H9 (cell line): ENCODE data around the gene PIM3. TPM values are rescaled to one million over a fixed set of nuclear protein-coding genes. Genes with fewer than 3 reads are reported as not detected.

Source experiments
- DNase-seq: peaks from one replicate; pipeline ENCODE4 v3.0.0-alpha.2; 2017
- H2AFZ ChIP-seq: one replicate; pipeline ENCODE4 v1.6.1; 2013; ENCODE audit warnings: mild to moderate bottlenecking, low read length, control low read depth, moderate library complexity
- H2AK5ac ChIP-seq: 2 replicates; pipeline ENCODE4 v1.6.1; 2013; ENCODE audit warnings: low read length, control low read depth, mixed read lengths; ENCODE audit not compliant: insufficient read length
- H2BK120ac ChIP-seq: one replicate; pipeline ENCODE4 v1.6.1; 2013; ENCODE audit warnings: low read depth, mild to moderate bottlenecking, low read length, control low read depth, inconsistent platforms; ENCODE audit not compliant: poor library complexity, severe bottlenecking
- H2BK12ac ChIP-seq: 2 replicates; pipeline ENCODE4 v1.6.1; 2013; ENCODE audit warnings: low read length, control low read depth, mixed read lengths, low read depth; ENCODE audit not compliant: insufficient read length
- H2BK15ac ChIP-seq: 2 replicates; pipeline ENCODE4 v1.6.1; 2013; ENCODE audit warnings: low read depth, low read length, control low read depth
- H2BK20ac ChIP-seq: one replicate; pipeline ENCODE4 v1.6.1; 2013; ENCODE audit warnings: low read depth, mild to moderate bottlenecking, low read length, control low read depth, inconsistent platforms; ENCODE audit not compliant: poor library complexity, severe bottlenecking
- H2BK5ac ChIP-seq: 2 replicates; pipeline ENCODE4 v1.6.1; 2013; ENCODE audit warnings: low read length, control low read depth, mixed read lengths; ENCODE audit not compliant: insufficient read length
- H3K14ac ChIP-seq: 2 replicates; pipeline ENCODE4 v1.6.1; 2013; ENCODE audit warnings: low read length, control low read depth; ENCODE audit not compliant: insufficient read depth
- H3K18ac ChIP-seq: 2 replicates; pipeline ENCODE4 v1.6.1; 2013; ENCODE audit warnings: low read depth, mild to moderate bottlenecking, mixed read lengths, low read length, control low read depth; ENCODE audit not compliant: insufficient read length
- H3K23ac ChIP-seq: 2 replicates; pipeline ENCODE4 v1.6.1; 2013; ENCODE audit warnings: low read length, control low read depth, mixed read lengths, low read depth; ENCODE audit not compliant: insufficient read length
- H3K23me2 ChIP-seq: 2 replicates; pipeline ENCODE4 v1.6.1; 2013; ENCODE audit warnings: low read depth, mild to moderate bottlenecking, mixed read lengths, low read length, control low read depth; ENCODE audit not compliant: insufficient read length, poor library complexity, severe bottlenecking
- H3K27ac ChIP-seq: 2 replicates; pipeline ENCODE4 v1.5.1; 2013; ENCODE audit warnings: low read length, control low read depth, mixed read lengths, low read depth; ENCODE audit not compliant: insufficient read length
- H3K27me3 ChIP-seq: 2 replicates; pipeline ENCODE4 v1.6.1; 2013; ENCODE audit warnings: low read length, control low read depth, inconsistent platforms; ENCODE audit not compliant: insufficient read depth
- H3K4ac ChIP-seq: 2 replicates; pipeline ENCODE4 v1.6.1; 2013; ENCODE audit warnings: low read depth, mild to moderate bottlenecking, control low read depth, inconsistent platforms, low read length, moderate library complexity
- H3K4me1 ChIP-seq: 2 replicates; pipeline ENCODE4 v1.6.1; 2013; ENCODE audit warnings: low read length, control low read depth, inconsistent platforms; ENCODE audit not compliant: insufficient read depth
- H3K4me2 ChIP-seq: 2 replicates; pipeline ENCODE4 v1.6.1; 2013; ENCODE audit warnings: low read length, control low read depth, mixed read lengths; ENCODE audit not compliant: insufficient read length, insufficient read depth
- H3K56ac ChIP-seq: 2 replicates; pipeline ENCODE4 v1.6.1; 2013; ENCODE audit warnings: low read depth, mild to moderate bottlenecking, mixed read lengths, low read length, control low read depth; ENCODE audit not compliant: insufficient read length
- H3K79me1 ChIP-seq: 2 replicates; pipeline ENCODE4 v1.6.1; 2013; ENCODE audit warnings: low read depth, mild to moderate bottlenecking, moderate library complexity, low read length, control low read depth, inconsistent platforms; ENCODE audit not compliant: insufficient read depth, poor library complexity, severe bottlenecking
- H3K79me2 ChIP-seq: 2 replicates; pipeline ENCODE4 v1.6.1; 2013; ENCODE audit warnings: low read length, control low read depth, inconsistent platforms; ENCODE audit not compliant: insufficient read depth
- H3K9ac ChIP-seq: 2 replicates; pipeline ENCODE4 v1.6.1; 2013; ENCODE audit warnings: low read length, control low read depth, mixed read lengths; ENCODE audit not compliant: insufficient read length; ENCODE audit errors: extremely low read depth
- H3K9me3 ChIP-seq: one replicate; pipeline ENCODE4 v1.6.1; 2013; ENCODE audit warnings: low read depth, low read length, inconsistent platforms; ENCODE audit not compliant: control insufficient read depth
- H3T11ph ChIP-seq: one replicate; pipeline ENCODE4 v1.6.1; 2013; ENCODE audit warnings: mild to moderate bottlenecking, low read length, control low read depth, inconsistent platforms
- H4K20me1 ChIP-seq: one replicate; pipeline ENCODE4 v1.6.1; 2013; ENCODE audit not compliant: control insufficient read depth, insufficient read length, insufficient read depth
- H4K5ac ChIP-seq: 2 replicates; pipeline ENCODE4 v1.6.1; 2013; ENCODE audit warnings: low read depth, mild to moderate bottlenecking, mixed read lengths, low read length, control low read depth; ENCODE audit not compliant: insufficient read length
- H4K8ac ChIP-seq: replicated peaks from 2 replicates; pipeline ENCODE4 v1.6.1; 2013; ENCODE audit warnings: low read length, control low read depth, mixed read lengths, low read depth; ENCODE audit not compliant: insufficient read length
- H4K91ac ChIP-seq: 2 replicates; pipeline ENCODE4 v1.6.1; 2013; ENCODE audit warnings: low read depth, mild to moderate bottlenecking, moderate library complexity, mixed read lengths, low read length, control low read depth; ENCODE audit not compliant: insufficient read length
- H3K27ac Mint-ChIP-seq, 3 experiments: 2 replicates in 2 of 3; 3 replicates in 1 of 3; pipeline ENCODE4 v1.8.0; 2020 to 2021; ENCODE audit warnings: mixed read lengths in 3 of 3, mild to moderate bottlenecking in 1 of 3, moderate library complexity in 1 of 3
- H3K27me3 Mint-ChIP-seq: 2 replicates; pipeline ENCODE4 v1.8.0; 2021; ENCODE audit warnings: low read depth, mild to moderate bottlenecking, moderate library complexity, mixed read lengths
- H3K36me3 Mint-ChIP-seq, 3 experiments: 2 replicates in 2 of 3; 3 replicates in 1 of 3; pipeline ENCODE4 v1.8.0; 2020 to 2021; ENCODE audit warnings: low read depth in 3 of 3, mixed read lengths in 3 of 3; ENCODE audit not compliant: insufficient read depth in 1 of 3
- H3K4me1 Mint-ChIP-seq, 2 experiments: 2 replicates each; pipeline ENCODE4 v1.8.0; 2020; ENCODE audit warnings: mixed read lengths in 2 of 2
- H3K4me3 Mint-ChIP-seq, 2 experiments: 2 replicates in 1 of 2; 3 replicates in 1 of 2; pipeline ENCODE4 v1.8.0; 2020 to 2021; ENCODE audit warnings: mild to moderate bottlenecking in 2 of 2, mixed read lengths in 2 of 2, moderate library complexity in 1 of 2
- H3K9me3 Mint-ChIP-seq, 2 experiments: 2 replicates in 1 of 2; 3 replicates in 1 of 2; pipeline ENCODE4 v1.8.0; 2020; ENCODE audit warnings: mild to moderate bottlenecking in 2 of 2, mixed read lengths in 2 of 2, moderate library complexity in 1 of 2
- CTCF ChIP-seq: fragments of 200-600 bp; sonication (generic); conservative IDR thresholded peaks from 3 replicates; pipeline ENCODE4 v1.8.0; 2021; ENCODE audit warnings: antibody characterized with exemption, mild to moderate bottlenecking
- WGBS: extraction: QIAGEN DNeasy Blood & Tissue Kit; methylation state at CpG from one replicate; pipeline ENCODE4 v1.1.7; 2013; ENCODE audit warnings: missing lambda C conversion rate, low lambda C conversion rate, mixed read lengths; ENCODE audit not compliant: insufficient read length; ENCODE audit errors: extremely low coverage; 5-methylcytosine and 5-hydroxymethylcytosine counted together
- total RNA-seq: library from RNA; stranded (reverse); gene quantifications from 2 replicates; pipeline ENCODE4 v1.2.1, GENCODE V29; 2021

PIM3 gene
- total RNA-seq, 1 experiment from 2014 or later, result 43.4 TPM

GRCh38 chr22:49911881-49912625, 48.5 kb upstream of the PIM3 start:
- Histone ChIP-seq H2AK5ac (no peak overlapping the region), H3K4ac (no peak overlapping the region), H2BK120ac (no peak overlapping the region), H3K4me2 (no peak overlapping the region), H3T11ph (no peak overlapping the region), H2BK20ac (no peak overlapping the region), H3K79me2 (no peaks in the 10 kb centered on the region; the same call in 1 of the 2 replicates), H2BK12ac (no peak overlapping the region), H2AFZ (no peak overlapping the region), H3K18ac (no peak overlapping the region), H4K8ac (no peak overlapping the region), H4K5ac (no peak overlapping the region), H3K27me3 (no peaks in the 10 kb centered on the region), H3K79me1 (no peaks in the 10 kb centered on the region), H4K91ac (no peak overlapping the region), H3K27ac (no peak overlapping the region), H4K20me1 (no peaks in the 10 kb centered on the region), H2BK15ac (no peak overlapping the region), H3K4me1 (no peaks in the 10 kb centered on the region), H3K23me2 (no peaks in the 10 kb centered on the region), H2BK5ac (no peak overlapping the region), H3K56ac (no peak overlapping the region), H3K14ac (no peak overlapping the region), H3K9me3 (no peaks in the 10 kb centered on the region), H3K9ac (no peak overlapping the region), H3K23ac (no peak overlapping the region)
- DNase-seq, result no peak
- H3K27me3 Mint-ChIP-seq, result no peaks in the 10 kb centered on the region
- no peak for TF ChIP-seq CTCF
- peaks cover 9 to 43% (median 33%) of the 10 kb centered on the region in 3 experiments; a peak in 6 of 7 replicates for H3K36me3 Mint-ChIP-seq
- no peak overlapping the region for H3K4me3 Mint-ChIP-seq
- no CpG with 5 or more reads among the region's 30 CpGs for WGBS
- H3K27ac Mint-ChIP-seq, result no peak overlapping the region
- no peaks in the 10 kb centered on the region; a peak in 1 of 5 replicates for H3K9me3 Mint-ChIP-seq
- peaks cover under 1 to 3% of the 10 kb centered on the region in 2 experiments; a peak in 2 of 4 replicates for H3K4me1 Mint-ChIP-seq
